Osteocyte (in vitro differentiated cells): ENCODE data around the gene CTNNA2. TPM values are rescaled to one million over a fixed set of nuclear protein-coding genes. Genes with fewer than 3 reads are reported as not detected.

Source experiments
- DNase-seq: peaks from one replicate; pipeline ENCODE4 v3.0.0; 2021; ENCODE audit warnings: mixed read lengths; ENCODE audit not compliant: unreplicated experiment; ENCODE audit errors: extremely low spot score
- H3K27ac Mint-ChIP-seq: one replicate; pipeline ENCODE4 v1.8.0; 2021; ENCODE audit warnings: mild to moderate bottlenecking, mixed read lengths; ENCODE audit not compliant: unreplicated experiment
- H3K27me3 Mint-ChIP-seq: one replicate; pipeline ENCODE4 v1.8.0; 2021; ENCODE audit warnings: mixed read lengths; ENCODE audit not compliant: unreplicated experiment
- H3K36me3 Mint-ChIP-seq: one replicate; pipeline ENCODE4 v1.8.0; 2021; ENCODE audit warnings: mixed read lengths; ENCODE audit not compliant: unreplicated experiment
- H3K4me1 Mint-ChIP-seq: one replicate; pipeline ENCODE4 v1.8.0; 2021; ENCODE audit warnings: mixed read lengths; ENCODE audit not compliant: unreplicated experiment
- H3K4me3 Mint-ChIP-seq: one replicate; pipeline ENCODE4 v1.8.0; 2021; ENCODE audit warnings: mild to moderate bottlenecking, moderate library complexity, mixed read lengths; ENCODE audit not compliant: unreplicated experiment
- H3K9me3 Mint-ChIP-seq: one replicate; pipeline ENCODE4 v1.8.0; 2021; ENCODE audit warnings: mixed read lengths; ENCODE audit not compliant: unreplicated experiment
- total RNA-seq: library from RNA; stranded (reverse); gene quantifications from 2 replicates; pipeline ENCODE4 v1.2.1, GENCODE V29; 2021
- TF ChIP-seq, protein P1 (sequence below): fragments of 200-600 bp; sonication (generic); IDR thresholded peaks from 2 replicates; pipeline ENCODE4 v1.5.0; 2021; ENCODE audit warnings: antibody characterized with exemption, mild to moderate bottlenecking, moderate library complexity

Gene CTNNA2
- total RNA-seq, 1 donor from 2014 or later: not detected

DNA sequence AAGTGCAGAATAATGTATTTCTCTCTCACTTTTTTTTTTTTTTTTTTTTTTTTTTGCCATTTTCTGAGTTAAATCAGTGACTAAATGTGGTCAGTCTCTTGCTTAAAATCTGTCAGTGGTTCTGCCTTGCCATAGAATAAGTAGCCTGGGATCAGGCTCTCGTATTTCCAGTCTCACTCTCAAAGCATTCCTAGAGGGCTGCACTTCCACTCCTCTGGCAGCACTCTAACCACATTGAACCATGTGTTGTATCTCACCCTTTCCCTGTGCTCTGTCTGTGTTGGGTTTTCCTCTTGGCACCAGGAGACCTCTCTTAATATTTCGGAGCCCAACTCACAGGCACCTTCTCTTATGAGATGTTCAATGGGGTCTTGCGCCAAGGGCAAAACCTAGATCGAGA is 304.4 kb downstream of the CTNNA2 start:
- no peak overlapping the region for H3K4me3 Mint-ChIP-seq
- no peaks in the 10 kb centered on the region for H3K4me1 Mint-ChIP-seq

DNA sequence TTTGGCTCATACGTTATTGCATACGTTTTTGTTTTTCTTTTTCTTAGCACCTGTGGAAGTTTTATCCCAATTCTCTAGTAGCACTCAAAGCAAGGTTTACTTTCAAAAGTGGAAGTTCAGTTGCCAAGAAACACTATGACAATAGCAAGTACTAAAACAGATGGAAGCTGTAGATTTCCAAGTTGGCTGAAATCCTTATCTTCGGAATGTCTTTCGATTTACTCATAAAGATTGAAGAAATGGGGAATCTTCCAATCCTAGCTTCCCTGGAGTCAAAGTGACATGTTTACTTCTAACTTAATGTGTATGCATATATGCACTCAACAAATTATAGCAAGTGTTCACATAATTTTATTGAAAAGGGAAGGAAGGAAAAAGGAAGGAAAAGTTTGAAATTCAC is 307.4 kb downstream of the CTNNA2 start:
- no peak for DNase-seq
- H3K9me3 Mint-ChIP-seq: no peaks in the 10 kb centered on the region
- H3K4me3 Mint-ChIP-seq: no peak overlapping the region
- H3K27me3 Mint-ChIP-seq: peaks cover 3% of the 10 kb centered on the region
- no peak overlapping the region for H3K27ac Mint-ChIP-seq
- no peaks in the 10 kb centered on the region for H3K4me1 Mint-ChIP-seq
- no peaks in the 10 kb centered on the region for H3K36me3 Mint-ChIP-seq
- TF ChIP-seq, protein P1, sequence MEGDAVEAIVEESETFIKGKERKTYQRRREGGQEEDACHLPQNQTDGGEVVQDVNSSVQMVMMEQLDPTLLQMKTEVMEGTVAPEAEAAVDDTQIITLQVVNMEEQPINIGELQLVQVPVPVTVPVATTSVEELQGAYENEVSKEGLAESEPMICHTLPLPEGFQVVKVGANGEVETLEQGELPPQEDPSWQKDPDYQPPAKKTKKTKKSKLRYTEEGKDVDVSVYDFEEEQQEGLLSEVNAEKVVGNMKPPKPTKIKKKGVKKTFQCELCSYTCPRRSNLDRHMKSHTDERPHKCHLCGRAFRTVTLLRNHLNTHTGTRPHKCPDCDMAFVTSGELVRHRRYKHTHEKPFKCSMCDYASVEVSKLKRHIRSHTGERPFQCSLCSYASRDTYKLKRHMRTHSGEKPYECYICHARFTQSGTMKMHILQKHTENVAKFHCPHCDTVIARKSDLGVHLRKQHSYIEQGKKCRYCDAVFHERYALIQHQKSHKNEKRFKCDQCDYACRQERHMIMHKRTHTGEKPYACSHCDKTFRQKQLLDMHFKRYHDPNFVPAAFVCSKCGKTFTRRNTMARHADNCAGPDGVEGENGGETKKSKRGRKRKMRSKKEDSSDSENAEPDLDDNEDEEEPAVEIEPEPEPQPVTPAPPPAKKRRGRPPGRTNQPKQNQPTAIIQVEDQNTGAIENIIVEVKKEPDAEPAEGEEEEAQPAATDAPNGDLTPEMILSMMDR: no peak

More for the DNA sequence above, 304.4 kb downstream of the CTNNA2 start:
- no peak for DNase-seq
- no peaks in the 10 kb centered on the region for H3K36me3 Mint-ChIP-seq
- peaks cover 3% of the 10 kb centered on the region for H3K27me3 Mint-ChIP-seq
- H3K9me3 Mint-ChIP-seq: no peaks in the 10 kb centered on the region
- TF ChIP-seq, protein P1: no peak
- H3K27ac Mint-ChIP-seq: no peak overlapping the region

DNA sequence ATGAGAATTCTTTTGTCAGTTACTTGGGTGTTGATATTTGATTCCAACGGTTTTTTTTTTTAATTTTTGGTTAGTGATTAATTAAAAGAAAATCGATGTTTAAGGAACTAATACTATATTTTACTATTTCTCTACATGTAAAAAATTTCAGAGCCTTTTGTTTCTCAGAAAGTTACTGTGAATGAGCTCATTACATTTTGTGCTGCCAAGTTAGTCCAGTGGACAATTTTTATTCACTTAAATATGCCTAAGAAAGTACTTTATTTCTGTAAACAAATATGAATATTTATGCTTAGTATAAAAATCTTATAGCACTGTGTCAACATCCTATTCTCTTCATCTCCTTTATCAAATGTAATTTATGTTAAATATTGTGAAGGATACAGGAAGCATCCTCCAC is 309.3 kb downstream of the CTNNA2 start:
- H3K36me3 Mint-ChIP-seq: no peaks in the 10 kb centered on the region
- H3K27me3 Mint-ChIP-seq: peaks cover 3% of the 10 kb centered on the region
- H3K4me3 Mint-ChIP-seq: no peak overlapping the region
- no peaks in the 10 kb centered on the region for H3K9me3 Mint-ChIP-seq
- TF ChIP-seq, protein P1: no peak
- H3K4me1 Mint-ChIP-seq: no peaks in the 10 kb centered on the region
- no peak for DNase-seq
- H3K27ac Mint-ChIP-seq: no peak overlapping the region

DNA sequence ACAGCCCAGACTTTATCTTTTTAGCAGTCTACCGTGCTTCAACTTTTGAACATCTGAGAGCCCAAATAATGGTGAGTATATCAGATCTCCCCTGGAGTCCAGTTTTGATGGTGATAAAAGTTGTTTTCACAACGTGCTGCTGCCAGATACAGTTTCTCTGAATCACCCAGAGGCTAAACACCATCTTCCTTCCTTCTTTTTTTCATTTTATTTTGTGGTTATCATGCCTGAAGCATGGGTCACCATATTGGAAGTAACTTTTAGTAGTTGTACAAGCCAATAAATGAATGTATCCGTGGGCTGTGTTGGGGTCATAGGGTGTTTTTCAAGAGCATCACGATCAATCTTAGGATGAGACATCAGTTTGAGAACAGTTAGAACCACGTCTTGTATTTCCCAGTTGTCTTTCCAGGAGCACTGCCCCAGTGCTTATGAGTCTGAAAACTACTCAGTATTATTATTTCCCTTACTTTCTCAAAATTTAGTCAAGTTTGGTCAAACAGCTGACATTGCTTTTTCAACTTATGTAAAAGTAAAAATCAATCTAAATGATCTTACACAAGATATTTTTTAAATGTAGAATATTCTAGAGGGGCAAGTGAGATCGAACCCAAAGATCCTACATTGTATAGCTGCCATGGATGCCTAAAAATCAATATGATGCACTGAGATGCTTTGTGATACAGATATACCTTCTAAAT is 311.4 kb downstream of the CTNNA2 start:
- H3K27ac Mint-ChIP-seq: no peak overlapping the region
- no peaks in the 10 kb centered on the region for H3K4me1 Mint-ChIP-seq
- no peaks in the 10 kb centered on the region for H3K9me3 Mint-ChIP-seq
- DNase-seq: no peak
- TF ChIP-seq, protein P1: no peak
- no peaks in the 10 kb centered on the region for H3K27me3 Mint-ChIP-seq
- no peaks in the 10 kb centered on the region for H3K36me3 Mint-ChIP-seq
- no peak overlapping the region for H3K4me3 Mint-ChIP-seq

DNA sequence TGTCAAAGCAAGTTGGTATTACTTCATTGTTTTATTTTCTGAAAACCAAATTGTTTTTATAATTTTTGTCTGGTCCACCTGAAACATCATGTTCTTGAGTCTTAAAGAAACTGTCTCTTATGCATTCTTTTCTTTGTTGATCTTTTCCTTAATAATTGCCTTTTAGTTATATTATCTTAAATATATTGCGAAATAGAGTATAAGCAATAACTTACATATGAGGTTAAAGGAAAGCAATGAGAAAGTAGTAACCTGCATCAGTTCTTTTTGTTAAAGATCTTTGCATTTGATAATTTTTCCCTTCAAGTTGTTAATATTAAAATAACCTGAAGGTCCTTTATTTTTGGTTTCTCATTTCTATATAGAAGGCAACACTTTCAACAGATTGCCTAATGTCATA is 315.0 kb downstream of the CTNNA2 start:
- no peaks in the 10 kb centered on the region for H3K4me1 Mint-ChIP-seq
- H3K4me3 Mint-ChIP-seq: no peak overlapping the region
- H3K27ac Mint-ChIP-seq: no peak overlapping the region
- DNase-seq: no peak
- no peaks in the 10 kb centered on the region for H3K36me3 Mint-ChIP-seq
- peaks cover 5% of the 10 kb centered on the region for H3K27me3 Mint-ChIP-seq
- TF ChIP-seq, protein P1: no peak
- no peaks in the 10 kb centered on the region for H3K9me3 Mint-ChIP-seq
